ENCODE measurements around the gene IL13.

DNA sequence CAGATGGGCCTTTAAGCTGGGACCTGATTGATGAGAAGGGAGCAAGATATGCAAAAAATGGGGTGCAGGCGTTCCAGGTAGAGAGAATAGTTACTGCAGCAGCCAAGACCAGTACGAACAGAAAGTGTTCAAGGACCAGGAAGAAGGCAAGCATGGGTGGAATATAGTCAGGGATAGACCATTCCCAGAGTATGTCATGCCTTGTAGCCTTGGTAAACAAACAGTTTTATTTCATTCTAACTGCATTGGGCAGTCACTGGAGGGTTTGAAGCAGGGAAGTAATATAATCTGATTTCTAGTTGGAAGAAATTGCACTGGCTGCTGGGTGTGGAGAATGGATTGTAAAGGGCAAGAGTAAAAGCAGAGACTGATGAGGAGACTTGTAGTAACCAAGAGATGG is 30.5 kb upstream of the IL13 start:
- TF ChIP-seq POLR2A (IDR thresholded peaks at IDR 0.05) = no peak
- TF ChIP-seq, protein P1, sequence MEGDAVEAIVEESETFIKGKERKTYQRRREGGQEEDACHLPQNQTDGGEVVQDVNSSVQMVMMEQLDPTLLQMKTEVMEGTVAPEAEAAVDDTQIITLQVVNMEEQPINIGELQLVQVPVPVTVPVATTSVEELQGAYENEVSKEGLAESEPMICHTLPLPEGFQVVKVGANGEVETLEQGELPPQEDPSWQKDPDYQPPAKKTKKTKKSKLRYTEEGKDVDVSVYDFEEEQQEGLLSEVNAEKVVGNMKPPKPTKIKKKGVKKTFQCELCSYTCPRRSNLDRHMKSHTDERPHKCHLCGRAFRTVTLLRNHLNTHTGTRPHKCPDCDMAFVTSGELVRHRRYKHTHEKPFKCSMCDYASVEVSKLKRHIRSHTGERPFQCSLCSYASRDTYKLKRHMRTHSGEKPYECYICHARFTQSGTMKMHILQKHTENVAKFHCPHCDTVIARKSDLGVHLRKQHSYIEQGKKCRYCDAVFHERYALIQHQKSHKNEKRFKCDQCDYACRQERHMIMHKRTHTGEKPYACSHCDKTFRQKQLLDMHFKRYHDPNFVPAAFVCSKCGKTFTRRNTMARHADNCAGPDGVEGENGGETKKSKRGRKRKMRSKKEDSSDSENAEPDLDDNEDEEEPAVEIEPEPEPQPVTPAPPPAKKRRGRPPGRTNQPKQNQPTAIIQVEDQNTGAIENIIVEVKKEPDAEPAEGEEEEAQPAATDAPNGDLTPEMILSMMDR (IDR thresholded peaks at IDR 0.05) = no peak
- TF ChIP-seq POLR2AphosphoS5 (IDR thresholded peaks at IDR 0.05) = no peak
- TF ChIP-seq EP300 (IDR thresholded peaks at IDR 0.05) = no peak

All from sigmoid colon (tissue), 4 donors.